ENCODE results near the gene VAC14. TPM values are rescaled to one million over a fixed set of nuclear protein-coding genes. Genes with fewer than 3 reads are reported as not detected.

VAC14 gene
- total RNA-seq, 2 experiments from 2014 or later, result 23.0 to 23.6 TPM

DNA sequence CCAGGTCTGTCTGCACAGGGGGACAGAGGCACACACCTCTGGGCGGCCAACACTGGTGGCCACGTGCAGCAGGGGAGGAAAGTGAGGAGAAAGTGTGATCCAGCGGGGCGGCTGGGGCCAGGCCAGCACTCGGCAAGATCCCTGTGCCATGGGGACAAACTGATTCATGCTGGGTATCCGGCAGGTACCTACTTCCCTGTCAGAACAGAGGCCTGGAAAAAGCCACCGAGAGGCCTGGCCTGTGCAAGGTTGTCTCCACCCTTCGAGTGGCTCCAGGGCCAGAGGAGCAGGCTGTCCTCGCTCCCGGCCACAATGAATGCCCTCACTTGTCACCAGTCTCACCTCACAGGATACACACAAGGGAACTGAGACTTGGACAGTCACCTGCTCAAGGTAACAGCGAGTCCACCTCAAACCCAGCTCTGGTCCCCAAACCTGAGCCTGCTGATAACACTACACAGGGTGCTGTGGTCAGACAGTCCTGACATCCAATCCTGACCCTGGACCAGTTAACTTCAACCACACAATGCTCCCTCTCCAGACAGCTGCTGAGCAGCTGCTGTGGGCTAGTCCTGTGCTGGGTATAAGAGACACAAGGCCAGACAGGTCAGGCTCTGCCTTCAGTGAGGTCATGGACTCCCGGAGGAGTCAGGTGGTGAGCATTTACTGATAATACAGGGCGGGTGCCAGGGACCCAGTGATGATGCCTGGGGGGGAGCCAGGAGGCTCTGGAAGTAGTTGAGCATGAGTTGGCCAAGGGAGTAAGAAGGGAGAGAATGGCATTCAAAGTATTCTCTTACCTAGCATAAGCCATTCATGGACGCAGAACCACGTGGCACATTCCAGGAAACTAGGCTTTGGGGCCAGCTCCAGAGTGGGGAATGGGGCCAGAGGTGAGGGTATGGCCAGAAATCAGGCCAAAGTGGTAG lies 53.0 kb downstream of the VAC14 start:
- H3K27ac Mint-ChIP-seq, result peak overlapping the region; percentile 91
- H3K27me3 Mint-ChIP-seq, result no peaks in the 10 kb centered on the region
- no peaks in the 10 kb centered on the region for H3K27me3 ChIP-seq (ENCODE audit: control insufficient read depth in 1 of 2, insufficient read depth in 2 of 2, low read length in 2 of 2)
- TF ChIP-seq, protein P1, sequence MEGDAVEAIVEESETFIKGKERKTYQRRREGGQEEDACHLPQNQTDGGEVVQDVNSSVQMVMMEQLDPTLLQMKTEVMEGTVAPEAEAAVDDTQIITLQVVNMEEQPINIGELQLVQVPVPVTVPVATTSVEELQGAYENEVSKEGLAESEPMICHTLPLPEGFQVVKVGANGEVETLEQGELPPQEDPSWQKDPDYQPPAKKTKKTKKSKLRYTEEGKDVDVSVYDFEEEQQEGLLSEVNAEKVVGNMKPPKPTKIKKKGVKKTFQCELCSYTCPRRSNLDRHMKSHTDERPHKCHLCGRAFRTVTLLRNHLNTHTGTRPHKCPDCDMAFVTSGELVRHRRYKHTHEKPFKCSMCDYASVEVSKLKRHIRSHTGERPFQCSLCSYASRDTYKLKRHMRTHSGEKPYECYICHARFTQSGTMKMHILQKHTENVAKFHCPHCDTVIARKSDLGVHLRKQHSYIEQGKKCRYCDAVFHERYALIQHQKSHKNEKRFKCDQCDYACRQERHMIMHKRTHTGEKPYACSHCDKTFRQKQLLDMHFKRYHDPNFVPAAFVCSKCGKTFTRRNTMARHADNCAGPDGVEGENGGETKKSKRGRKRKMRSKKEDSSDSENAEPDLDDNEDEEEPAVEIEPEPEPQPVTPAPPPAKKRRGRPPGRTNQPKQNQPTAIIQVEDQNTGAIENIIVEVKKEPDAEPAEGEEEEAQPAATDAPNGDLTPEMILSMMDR (IDR thresholded peaks at IDR 0.05), result no peak
- peaks cover 7% of the 10 kb centered on the region for H3K4me1 ChIP-seq (ENCODE audit: insufficient read depth, low read length)
- no peak overlapping the region for H3K27ac ChIP-seq (ENCODE audit: low read depth in 1 of 2, low read length in 2 of 2)
- peaks cover 36% of the 10 kb centered on the region for H3K36me3 ChIP-seq (ENCODE audit: insufficient read depth, low read length)
- H3K9me3 ChIP-seq (ENCODE audit: control insufficient read depth in 1 of 2, insufficient read depth in 1 of 2, low read length in 2 of 2), result peaks cover 0 to 18% of the 10 kb centered on the region in 2 experiments
- DNase-seq (no peak), ATAC-seq (ENCODE audit: poor library complexity) (no peak)
- ChIA-PET CTCF (no interaction called here), POLR2A (interaction anchor here (3.6 kb wide), 1 partner anchor 10 kb away, joined by 21 read pairs; no protein-coding TSS in a partner anchor)
- H3K4me1 Mint-ChIP-seq (ENCODE audit: low read depth), result peaks cover 61% of the 10 kb centered on the region
- no peak overlapping the region for H3K4me3 ChIP-seq (ENCODE audit: low read length)
- H3K9me3 Mint-ChIP-seq, result no peaks in the 10 kb centered on the region
- no peak overlapping the region for H3K4me3 Mint-ChIP-seq
- H3K36me3 Mint-ChIP-seq (ENCODE audit: low read depth), result peaks cover 54% of the 10 kb centered on the region
- intact Hi-C loops (cut with DNase I, micrococcal nuclease), result no loop called here

DNA sequence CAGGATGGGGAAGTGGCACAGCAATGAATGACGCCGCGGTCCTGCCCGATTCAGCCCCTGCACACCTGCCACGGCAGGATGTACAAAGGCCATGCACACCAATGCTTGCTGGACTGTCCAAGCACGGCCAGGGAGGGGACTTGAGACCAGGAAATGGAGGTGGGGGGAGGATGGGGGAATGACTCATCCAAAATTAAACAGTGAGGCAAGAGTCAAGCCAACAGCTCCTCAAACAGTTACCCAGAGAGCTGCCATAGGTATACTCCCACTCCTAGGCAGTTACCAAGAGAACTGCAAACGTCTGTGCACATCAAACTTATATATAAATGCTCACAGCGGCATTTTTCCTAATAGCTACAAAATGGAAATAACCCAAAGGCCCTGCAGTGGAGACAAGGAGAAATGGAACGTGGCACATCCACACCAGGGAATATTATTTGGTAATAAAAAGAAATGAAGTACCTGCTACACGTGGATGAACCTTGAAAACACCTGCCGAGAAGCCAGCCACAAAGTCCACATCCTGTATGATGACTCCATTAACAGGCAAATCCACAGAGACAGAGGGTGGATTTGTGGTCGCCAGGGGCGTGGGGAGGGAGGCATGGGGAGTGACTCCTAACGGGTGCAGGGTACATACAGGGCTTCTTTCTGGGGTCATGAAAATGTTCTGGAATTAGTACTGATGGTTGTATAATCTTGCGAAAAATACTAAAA lies 54.1 kb downstream of the VAC14 start:
- DNase-seq (peak in 4 of 14 experiments; percentile 11 to 77 (median 28)), ATAC-seq (ENCODE audit: poor library complexity) (peak; percentile 92)
- Histone ChIP-seq H3K27me3 (ENCODE audit: control insufficient read depth in 1 of 2, insufficient read depth in 2 of 2, low read length in 2 of 2) (no peaks in the 10 kb centered on the region), H3K4me3 (ENCODE audit: low read length) (no peak overlapping the region), H3K36me3 (ENCODE audit: insufficient read depth, low read length) (peaks cover 41% of the 10 kb centered on the region), H3K4me1 (ENCODE audit: insufficient read depth, low read length) (peaks cover 7% of the 10 kb centered on the region), H3K9me3 (ENCODE audit: control insufficient read depth in 1 of 2, insufficient read depth in 1 of 2, low read length in 2 of 2) (peaks cover 0 to 18% of the 10 kb centered on the region in 2 experiments), H3K27ac (ENCODE audit: low read depth in 1 of 2, low read length in 2 of 2) (no peak overlapping the region)
- CTCF ChIA-PET, result no interaction called here
- peak overlapping the region; percentile 91 for H3K27ac Mint-ChIP-seq
- intact Hi-C loops (cut with DNase I, micrococcal nuclease), result no loop called here
- peaks cover 54% of the 10 kb centered on the region for H3K36me3 Mint-ChIP-seq (ENCODE audit: low read depth)
- H3K27me3 Mint-ChIP-seq, result no peaks in the 10 kb centered on the region
- peaks cover 58% of the 10 kb centered on the region for H3K4me1 Mint-ChIP-seq (ENCODE audit: low read depth)
- no peaks in the 10 kb centered on the region for H3K9me3 Mint-ChIP-seq
- peak overlapping the region; percentile 46 for H3K4me3 Mint-ChIP-seq
- TF ChIP-seq, protein P1 (IDR thresholded peaks at IDR 0.05), result no peak
- POLR2A ChIA-PET, result interaction anchor here (1.8 kb wide), 1 partner anchor 10 kb away, joined by 13 read pairs; no protein-coding TSS in a partner anchor

DNA sequence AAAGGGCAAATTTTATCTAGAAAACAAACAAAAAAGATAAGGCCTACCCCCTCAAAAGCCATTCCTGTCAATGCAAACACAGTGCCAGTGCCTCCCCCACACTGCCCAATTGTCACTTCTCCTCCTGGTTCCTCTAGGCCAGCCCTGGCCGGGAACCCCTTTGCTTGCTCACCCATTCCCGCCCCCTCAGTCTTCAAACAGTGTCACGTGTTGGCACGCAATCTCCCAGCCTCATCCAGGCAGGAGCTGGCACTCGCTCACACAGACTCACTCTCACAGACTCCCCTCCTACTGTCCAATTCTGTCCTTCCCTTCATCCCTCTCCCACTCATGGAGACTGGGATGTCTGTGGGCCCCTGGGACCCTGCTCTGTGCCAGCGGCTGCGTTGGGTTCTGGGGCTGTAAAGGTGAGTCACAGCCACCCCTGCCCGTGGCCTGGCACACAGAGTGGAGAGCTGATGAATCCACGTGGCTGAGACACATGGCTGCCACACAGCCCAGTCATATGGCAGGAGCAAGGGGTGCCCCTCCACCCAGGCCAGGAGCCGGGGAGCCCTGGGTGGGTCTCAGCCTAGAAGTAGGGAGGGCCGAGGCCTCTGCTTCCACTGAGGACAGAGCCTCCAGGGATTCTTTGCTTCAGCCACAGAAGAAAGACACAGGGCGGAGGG lies 54.8 kb downstream of the VAC14 start:
- no peaks in the 10 kb centered on the region for H3K27me3 ChIP-seq (ENCODE audit: control insufficient read depth in 1 of 2, insufficient read depth in 2 of 2, low read length in 2 of 2)
- TF ChIP-seq, protein P1 (IDR thresholded peaks at IDR 0.05), result no peak
- peaks cover 43% of the 10 kb centered on the region for H3K36me3 ChIP-seq (ENCODE audit: insufficient read depth, low read length)
- DNase-seq (no peak), ATAC-seq (ENCODE audit: poor library complexity) (no peak)
- no peak overlapping the region for H3K4me3 Mint-ChIP-seq
- H3K27me3 Mint-ChIP-seq, result no peaks in the 10 kb centered on the region
- H3K4me1 Mint-ChIP-seq (ENCODE audit: low read depth), result peaks cover 58% of the 10 kb centered on the region
- H3K36me3 Mint-ChIP-seq (ENCODE audit: low read depth), result peaks cover 59% of the 10 kb centered on the region
- H3K27ac Mint-ChIP-seq, result peak overlapping the region; percentile 91
- H3K27ac ChIP-seq (ENCODE audit: low read depth in 1 of 2, low read length in 2 of 2), result no peak overlapping the region
- ChIA-PET CTCF (no interaction called here), POLR2A (interaction anchor here (1.8 kb wide), 1 partner anchor 9 kb away, joined by 13 read pairs; no protein-coding TSS in a partner anchor)
- H3K9me3 Mint-ChIP-seq, result no peaks in the 10 kb centered on the region
- intact Hi-C loops (cut with DNase I, micrococcal nuclease), result no loop called here
- H3K4me1 ChIP-seq (ENCODE audit: insufficient read depth, low read length), result peaks cover 12% of the 10 kb centered on the region
- H3K9me3 ChIP-seq (ENCODE audit: control insufficient read depth in 1 of 2, insufficient read depth in 1 of 2, low read length in 2 of 2), result peaks cover 0 to 18% of the 10 kb centered on the region in 2 experiments
- no peak overlapping the region for H3K4me3 ChIP-seq (ENCODE audit: low read length)

Data from CD4-positive, alpha-beta T cell (primary cell).